HG03095 (cell line): ENCODE measurements around the gene NSMF.
A peak's percentile ranks its signal among the peaks of the same experiment; 100 is the strongest.
"Not testable (repeated sequence)": the region's sequence is repeated elsewhere in the genome, so short reads cannot be mapped to it uniquely, and the experiment has no call there.

Experiments used
- ATAC-seq: cut with Tn5 transposase; IDR thresholded peaks from one replicate; pipeline ENCODE4 v1.9.1; 2021; ENCODE audit warnings: moderate library complexity; ENCODE audit not compliant: unreplicated experiment

Gene NSMF

DNA sequence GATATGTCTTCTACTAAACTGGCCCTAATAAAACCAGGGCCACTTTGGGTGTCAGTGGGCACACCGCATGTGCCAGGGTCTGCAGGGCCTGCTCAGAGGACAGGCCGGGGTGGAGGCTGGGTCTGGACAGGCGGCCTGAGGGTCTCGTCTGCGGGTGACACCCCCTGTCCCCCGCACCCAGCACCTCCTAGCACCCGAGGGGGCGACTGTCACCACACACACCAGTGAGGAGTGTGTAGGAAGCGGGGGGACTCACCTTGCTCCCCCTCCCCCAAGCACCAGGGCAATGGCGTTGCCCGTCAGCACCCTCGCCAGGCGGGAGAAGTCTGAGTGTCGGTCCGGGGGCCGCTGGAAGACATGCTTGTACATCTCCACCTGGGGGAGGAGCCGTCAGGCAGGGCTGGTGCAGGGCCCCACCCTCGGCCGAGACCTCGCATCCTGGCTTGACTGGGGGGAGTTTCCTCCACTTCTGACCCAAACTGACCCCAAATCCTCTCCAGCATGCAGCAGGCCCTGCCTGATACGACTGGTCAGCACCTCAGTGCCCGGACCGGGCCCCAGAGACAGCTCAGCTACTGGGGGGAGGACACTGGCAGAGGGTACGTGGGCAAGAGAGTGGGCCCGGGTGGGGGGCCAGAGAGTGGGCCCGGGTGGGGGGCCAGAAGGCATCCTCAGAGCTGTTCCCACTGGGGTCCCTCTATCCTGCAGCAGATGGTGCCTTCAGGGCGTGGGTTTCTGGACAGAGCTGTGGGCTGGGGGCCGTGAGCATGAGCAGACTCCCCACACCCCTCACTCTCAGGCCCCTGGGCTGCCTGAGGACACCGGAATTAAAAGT lies 18.9 kb upstream of the NSMF start:
- no peak for ATAC-seq

DNA sequence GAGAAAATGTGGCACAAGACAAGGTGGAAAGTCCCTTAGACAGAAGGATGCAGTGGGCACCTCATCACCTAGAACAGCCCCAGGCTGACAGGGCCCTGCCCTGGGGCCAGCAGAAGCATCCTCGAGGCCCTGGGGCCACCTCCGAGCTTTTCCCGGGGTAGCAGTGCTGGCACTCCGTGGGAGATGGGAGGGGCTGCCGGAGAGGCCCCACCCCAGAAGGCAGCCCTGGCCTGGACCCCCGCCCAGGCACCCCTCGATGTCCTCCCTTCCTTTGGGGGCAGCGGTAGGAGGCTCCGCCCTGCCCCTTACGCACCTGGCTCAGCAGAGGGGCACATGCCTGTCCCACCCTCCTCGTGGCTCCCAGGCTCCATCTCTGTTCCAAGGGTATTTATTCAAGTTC lies 17.7 kb upstream of the NSMF start:
- no peak for ATAC-seq

DNA sequence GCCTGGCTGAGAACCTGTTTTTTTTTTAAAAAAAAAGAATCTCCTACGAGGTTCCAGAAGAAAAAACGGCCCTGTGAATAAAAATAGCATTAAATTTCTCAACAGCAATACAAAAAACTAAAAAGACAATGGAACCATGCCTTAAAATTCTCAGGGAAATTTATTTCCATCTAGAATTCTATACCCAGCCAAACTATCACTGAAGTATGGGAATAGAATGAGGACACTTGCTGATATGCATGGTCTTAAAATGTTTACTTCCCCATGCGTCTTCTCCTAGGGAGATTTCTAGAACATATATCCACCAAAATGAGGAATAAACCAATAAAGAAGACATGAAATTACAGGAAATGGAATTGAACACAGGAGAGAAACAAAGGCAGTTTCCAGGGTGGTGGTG lies 16.5 kb upstream of the NSMF start:
- no peak for ATAC-seq

DNA sequence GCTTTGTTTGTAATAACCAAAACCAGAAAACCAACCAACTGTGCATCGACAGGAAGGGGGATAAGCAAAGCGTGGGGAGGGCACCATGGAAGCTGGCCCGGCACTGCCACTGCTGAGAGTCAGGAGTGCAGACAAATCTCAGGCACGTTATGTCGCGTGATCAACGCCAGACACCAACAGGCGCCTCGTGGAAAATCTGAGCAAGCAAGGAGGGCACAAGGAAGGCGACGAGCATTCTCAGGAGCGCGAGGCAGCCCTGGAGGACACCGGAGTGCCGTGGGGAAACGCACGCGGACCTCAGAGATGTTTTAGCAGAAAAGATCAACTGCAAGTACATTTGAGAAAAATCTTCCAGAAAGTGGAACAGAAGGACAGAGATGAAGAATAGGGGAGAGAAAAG lies 15.1 kb upstream of the NSMF start:
- ATAC-seq: no peak

DNA sequence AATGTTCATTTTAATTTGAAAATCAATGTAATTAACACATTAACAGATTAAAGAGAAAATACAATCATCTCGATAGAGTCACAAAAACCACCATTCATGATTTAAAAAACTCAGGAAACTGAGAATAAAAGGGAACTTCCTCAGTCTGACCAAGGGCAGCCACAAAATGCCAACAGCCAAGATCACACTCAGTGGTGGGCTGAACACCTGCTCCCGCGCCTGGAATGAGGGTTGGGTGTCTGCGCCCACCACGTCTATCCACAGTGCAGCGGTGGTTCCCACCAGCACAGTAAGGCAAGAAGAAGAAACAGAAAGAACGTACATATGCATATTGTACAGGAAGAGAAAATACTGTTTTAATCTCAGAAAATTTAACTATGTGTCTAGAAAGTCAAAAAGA lies 11.7 kb upstream of the NSMF start:
- ATAC-seq: no peak

DNA sequence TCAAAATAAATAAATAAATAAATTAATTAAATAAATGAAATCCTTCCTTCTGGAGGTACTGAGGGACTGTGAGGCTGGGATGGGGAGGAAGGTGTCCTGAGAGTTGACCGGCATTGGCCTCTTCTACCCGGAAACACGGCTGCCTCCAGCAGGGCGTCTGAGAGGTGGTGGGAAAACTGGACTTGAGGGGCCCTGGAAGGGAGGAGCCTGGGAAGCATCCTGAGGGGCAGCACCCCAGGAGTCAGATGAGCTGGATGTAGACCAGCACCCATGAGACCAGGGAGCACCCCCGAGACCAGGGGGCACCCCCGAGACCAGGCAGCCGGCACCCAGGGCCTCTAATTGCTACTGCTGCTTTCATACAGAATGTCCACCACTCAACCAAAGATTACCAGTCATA lies 8.8 kb upstream of the NSMF start:
- no peak for ATAC-seq

DNA sequence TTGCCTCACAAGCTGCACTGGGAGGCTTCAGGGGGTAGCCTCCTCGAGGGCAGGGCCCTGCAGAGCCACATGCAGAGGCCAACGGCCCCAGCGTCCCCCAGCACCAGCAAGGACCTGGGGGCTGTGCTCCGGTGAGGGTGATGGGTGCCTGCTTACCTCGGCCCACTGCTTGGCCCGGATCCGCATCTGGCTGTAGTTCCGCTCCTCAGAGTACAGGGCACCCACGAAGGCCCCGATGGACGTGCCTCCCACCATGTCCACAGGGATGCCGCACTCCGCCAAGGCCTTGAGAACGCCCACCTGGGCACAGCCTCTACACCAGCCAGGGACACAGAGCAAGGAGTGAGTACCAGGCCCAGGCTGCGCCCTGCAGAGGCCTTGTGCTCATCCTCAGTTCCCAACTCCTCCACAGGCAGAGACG lies 8.0 kb upstream of the NSMF start:
- ATAC-seq: no peak

DNA sequence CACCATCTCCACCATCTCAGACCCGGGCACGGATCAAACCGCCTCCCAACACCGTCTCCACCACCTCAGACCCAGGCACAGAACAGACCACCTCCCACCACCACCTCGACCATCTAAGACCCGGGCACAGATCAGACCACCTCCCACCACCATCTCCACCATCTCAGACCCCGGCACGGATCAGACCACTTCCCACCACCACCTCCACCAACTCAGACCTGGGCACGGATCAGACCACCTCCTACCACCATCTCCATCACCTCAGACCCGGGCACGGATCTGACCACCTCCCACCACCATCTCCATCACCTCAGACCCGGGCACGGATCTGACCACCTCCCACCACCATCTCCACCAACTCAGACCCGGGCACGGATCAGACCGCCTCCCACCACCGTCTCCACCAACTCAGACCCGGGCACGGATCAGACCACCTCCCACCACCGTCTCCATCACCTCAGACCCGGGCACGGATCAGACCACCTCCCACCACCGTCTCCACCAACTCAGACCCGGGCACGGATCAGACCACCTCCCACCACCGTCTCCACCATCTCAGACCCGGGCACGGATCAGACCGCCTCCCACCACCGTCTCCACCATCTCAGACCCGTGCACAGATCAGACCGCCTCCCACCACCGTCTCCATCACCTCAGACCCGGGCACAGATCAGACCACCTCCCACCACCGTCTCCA lies 7.4 kb upstream of the NSMF start:
- ATAC-seq: not testable (repeated sequence)

DNA sequence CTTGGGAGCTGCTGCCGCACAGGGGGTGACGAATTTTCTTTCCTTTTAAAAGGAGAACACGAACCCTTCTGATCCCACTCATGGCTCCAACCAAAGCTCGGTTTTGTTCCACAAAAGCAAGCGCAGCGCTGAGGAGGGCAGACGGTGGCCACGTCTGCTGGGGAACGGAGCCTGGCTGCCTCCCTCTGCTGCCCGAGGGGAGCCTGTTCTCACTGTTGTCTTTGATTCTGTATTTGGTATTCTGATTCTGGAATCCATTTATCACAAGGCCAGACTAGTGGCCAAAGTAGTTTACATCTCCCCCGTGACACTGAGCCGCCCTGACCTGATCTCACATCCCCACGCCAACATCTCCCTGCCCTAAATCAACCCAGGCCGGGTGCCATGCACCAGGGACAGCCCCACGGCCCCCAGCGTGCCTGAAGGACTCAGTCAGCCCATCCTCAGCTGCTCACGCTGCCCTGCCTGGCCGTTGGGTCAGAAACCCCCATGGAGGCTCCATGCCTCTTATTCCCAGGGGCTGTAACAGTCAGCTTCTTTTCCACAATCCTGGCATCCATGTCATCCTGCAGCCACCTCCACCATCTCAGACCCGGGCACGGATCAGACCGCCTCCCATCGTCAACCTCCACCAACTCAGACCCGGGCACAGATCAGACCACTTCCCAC lies 6.7 kb upstream of the NSMF start:
- no peak for ATAC-seq

DNA sequence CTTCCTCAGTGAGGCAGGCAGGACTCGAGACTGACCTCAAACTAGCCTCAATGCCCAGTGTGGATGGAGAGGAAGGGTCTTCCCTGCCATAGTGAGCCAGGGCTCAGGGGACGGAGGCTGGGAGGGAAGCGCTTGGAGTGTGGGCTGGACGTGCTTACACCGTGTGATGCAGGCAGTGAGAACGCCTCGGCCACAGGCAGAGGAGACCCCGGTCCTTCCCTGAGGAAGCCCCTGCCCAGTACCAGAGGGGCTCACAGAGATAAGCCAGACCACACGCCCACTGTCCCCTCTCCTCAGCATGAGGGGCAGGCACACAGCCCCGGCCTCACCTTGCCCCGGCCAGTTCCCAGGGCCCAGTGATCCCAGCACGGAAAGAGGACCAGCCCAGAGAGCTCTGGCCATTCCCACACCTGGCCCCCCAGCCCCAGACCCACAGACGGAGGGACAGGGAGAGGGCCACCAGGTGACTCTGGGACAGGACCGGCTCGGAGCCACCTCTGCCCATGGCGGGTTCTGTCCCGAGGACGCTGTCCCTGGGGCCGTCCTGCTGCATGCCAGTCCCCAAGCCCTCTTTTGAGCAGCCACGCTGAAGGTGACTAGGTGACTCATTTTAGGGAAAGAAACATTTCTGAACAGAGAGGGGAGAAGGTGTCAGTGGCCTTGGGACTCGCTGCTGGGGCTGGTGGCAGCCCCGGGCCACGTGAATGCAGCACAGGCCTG lies 6.0 kb upstream of the NSMF start:
- no peak for ATAC-seq

DNA sequence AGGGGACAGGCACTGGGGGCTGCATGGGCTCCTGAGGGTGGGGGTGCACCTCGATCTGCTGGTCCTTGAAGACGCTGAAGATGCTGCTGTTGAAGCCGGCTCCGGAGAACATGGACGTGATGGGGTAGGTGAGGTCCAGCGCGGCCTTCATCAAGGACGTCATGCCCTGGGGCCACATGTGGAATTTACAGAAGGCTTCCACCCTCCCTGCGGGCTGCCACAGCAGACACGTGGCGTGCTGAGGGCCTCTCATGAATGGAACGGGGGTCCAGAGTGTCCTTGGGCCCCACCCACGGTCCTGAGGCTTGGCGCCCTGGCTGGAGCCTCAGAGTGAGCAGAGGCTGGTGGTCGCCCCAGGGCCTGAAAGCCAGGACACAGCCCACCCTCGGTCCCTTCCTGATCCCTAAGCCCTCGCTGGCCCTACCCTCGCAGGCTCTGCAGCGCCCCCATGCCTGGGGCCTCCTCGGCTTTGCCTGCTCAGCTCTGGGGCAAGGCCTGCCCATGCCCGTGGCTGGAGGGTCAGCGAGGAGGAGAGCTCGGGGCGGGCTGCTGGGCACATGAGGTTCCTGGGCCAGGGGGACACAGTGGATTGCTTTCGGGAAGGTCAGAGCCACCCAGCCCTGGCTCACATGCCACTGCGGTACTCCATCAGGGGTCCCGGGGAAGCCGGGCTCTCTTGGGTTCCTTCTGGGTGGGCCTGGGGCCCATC lies 5.3 kb upstream of the NSMF start:
- no peak for ATAC-seq

DNA sequence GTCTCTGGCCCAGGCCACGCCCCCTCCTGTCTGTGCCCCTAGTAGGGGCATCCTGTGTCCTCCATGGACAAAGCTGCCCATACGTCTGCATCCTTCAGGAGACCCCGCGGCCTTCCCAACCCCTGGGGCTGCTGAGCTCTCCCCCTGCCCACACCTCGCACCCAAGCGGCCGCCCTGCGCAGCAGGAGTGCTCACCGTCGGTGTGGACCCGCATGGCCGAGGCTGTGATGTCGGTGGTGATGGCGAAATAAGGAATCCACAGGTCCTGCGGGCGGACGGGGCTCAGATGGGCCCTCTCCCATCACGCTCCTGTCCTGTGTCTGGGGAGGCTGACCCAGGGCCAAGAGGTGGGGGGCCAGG lies 4.8 kb upstream of the NSMF start:
- no peak for ATAC-seq

DNA sequence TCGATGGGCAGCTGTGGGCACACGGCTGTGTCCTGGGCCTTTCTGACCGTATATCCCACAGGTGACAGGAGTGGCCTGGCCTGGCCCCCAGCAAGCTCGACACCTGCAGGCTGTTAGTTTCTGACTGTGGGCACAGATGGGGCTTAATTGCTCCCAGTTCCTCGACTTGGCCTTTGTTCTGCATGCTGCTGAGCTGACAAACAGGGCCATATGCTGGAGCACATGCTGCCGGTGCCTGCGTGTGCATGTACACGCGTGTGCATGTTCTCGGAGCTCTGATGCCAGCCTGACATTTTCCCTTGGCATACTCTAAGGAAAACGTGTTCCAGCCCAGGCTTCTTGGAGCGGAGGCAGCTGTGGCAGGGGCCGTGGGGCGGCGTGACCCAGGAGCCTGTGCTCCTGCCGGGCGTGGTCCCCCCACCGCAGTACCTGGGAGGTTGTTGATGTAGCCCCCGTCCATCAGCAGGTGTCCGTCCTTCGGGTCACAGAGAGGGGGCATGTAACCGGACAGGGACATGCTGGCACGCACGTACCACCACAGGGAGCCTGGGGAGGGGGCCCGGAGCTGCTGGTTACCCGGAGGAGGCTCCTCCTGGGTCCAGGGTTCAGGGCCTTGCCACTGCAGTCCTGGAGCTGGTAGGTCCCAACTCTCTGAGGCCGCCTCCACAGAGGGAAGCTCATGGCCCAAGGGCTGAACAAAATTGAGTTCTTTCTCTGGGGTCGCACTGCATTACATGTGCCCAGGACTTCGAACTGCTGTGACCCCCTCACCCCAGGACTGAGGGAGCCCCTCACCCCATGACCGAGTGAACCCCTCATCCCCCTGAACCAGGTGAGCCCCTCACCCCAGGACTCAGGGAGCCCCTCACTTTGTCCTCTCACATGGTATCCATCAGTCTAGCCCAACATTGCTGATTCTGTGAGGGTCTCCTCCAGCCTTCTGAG lies 4.1 kb upstream of the NSMF start:
- ATAC-seq: no peak

DNA sequence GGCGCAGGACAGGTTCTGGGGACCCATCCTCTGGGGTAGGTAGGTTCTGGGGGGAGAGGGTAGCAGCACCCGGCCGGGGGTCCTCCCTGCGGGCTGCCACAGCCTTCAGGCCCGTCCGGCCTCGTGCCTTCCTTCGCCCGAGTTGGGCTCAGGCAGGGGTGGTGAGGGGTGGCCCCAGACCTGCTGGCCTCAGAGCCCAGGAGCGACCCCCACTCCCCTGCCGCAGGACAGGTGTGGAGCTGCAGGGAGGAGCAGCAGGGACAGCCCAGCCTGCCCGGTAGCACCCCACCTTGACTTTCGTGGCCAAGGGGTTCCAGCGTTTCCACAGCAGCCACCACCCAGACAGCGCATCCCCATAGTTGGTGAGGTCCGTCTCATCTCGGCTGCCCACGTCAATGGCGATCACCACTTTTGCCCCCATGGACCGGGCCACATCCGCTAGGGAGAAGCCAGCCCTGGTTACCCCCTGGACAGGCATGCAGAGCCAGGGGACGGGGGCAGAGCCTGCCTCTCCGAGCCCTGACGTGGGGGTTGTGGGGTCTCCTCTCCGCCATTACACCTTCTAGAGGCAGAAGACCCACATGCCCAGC lies 3.4 kb upstream of the NSMF start:
- ATAC-seq: no peak

DNA sequence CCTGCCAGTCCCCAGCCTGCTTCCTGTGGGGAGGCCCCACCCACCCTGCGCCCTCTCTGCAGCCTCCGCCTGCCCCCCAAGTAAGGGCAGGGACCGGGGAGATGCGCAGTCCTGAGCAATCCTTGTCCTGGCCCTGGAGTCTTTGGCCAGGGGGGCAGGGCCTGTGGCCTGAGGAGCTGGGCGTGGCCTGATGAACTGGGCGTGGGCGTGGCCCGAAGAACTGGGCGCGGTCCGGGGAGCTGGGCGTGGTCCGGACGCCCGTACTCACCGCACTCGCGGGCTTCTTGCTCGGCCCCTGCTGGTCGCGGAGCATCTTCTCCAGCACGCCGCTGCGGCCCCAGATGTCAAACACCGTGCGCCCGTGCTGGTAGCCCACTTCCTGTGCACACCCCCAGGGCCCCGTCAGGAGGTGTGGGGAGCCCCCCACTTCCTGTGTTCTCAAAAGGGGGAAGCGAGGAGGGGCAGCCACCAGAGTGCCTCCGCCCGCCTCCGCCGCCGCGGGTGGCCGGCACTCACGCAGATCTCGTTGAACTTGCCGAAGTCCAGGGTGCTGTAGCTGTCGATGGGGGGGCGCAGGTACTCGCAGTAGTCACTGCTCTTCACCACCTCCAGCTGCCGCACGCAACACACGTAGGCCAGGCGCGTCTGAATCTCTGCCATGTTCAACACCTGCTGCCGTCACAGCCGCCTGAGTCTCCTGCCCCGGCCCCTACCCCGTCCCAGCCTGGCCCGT lies 2.7 kb upstream of the NSMF start:
- peak; percentile 66 for ATAC-seq

DNA sequence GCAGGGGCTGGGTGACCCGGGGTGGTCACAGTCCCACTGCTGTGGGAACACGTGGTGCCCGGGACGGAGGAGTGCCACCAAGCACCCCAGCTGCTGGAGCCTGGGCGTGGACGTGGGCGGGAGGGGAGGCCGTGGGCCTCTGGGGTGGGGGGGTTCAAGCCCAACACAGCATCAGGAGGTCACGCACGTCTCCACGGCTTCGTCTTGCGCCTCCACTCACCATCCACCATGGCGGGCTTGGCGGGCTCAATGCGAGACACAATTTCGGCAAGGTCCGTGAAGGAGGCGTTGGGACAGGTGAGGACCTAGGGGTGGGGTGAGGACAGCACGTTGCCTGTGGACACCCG lies 2.2 kb upstream of the NSMF start:
- no peak for ATAC-seq

DNA sequence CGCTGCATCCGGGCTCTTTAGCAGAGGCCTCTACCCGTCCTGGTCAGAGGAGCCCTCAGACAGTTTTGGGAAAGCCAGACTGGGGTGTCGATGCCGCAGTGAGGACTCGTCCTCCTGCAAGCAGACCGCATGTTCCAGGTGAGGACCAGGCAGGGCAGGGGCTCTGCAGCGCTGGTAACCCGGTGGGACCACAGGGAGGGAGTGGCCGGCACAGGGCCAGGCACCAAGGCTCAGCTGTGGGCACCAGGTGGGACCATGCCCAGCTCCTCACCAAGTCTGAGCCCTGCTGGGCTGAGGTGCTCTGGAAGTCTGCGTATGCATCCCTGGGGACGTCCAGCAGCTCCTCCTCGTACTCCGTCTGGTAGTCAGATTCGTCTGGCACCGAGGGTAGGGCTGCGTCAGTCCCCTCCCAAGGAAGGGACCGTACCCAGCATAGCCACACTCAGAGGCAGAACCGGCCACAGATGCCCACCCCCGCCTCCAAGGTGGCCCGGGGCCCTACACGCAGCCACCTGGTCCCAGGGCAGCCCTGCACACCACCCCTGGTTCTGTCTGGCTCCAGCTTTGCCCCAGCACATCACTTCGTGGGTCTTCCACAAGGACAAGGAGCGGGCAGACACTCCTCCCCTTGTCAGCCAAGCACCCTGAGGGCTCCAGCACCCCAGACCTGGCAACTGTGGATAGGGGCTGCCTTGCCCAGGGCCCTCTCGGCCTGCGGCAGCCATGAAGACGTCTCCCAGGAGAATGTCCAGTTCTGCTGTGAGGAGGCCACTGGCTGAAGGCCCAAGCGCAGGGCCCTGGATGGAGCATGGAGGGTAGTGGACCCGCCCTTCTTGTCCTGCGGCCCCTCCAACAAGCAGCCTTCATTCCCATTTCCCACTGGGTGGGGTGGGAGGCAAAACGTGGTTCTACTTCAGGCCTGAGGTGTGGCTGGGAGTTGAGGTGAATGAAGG lies 1.5 kb upstream of the NSMF start:
- ATAC-seq: no peak
